Breast epithelium (tissue), 4 donors: ENCODE results near the gene RECQL. TPM values are rescaled to one million over a fixed set of nuclear protein-coding genes. Genes with fewer than 3 reads are reported as not detected.

ENCODE experiments used
- DNase-seq, 2 donors: peaks; one replicate each; pipeline ENCODE4 v3.0.0-alpha.2; 2019; ENCODE audit warnings: low spot score in 2 of 2
- H3K27ac ChIP-seq, 2 donors: fragments of 200-600 bp; sonication (generic) in 1 of 2; one replicate each; pipeline ENCODE4 v1.5.1; 2016 to 2019; ENCODE audit warnings: mild to moderate bottlenecking in 1 of 2
- H3K27me3 ChIP-seq, 2 donors: fragments of 200-600 bp; sonication (generic) in 1 of 2; one replicate each; pipeline versions ENCODE4 v1.5.1 to v1.6.0; 2017 to 2019; ENCODE audit warnings: control low read depth in 1 of 2, mild to moderate bottlenecking in 1 of 2
- H3K36me3 ChIP-seq: fragments of 200-600 bp; one replicate; pipeline ENCODE4 v1.5.1; 2019
- H3K4me1 ChIP-seq, 2 donors: fragments of 200-600 bp; sonication (generic); one replicate each; pipeline ENCODE4 v1.5.1; 2016 to 2019; ENCODE audit warnings: control low read depth in 1 of 2
- H3K4me3 ChIP-seq, 3 donors: fragments of 200-600 bp; sonication (generic); 1 replicate in 2 of 3; 2 replicates in 1 of 3; pipeline ENCODE4 v1.5.1; 2016 to 2019; ENCODE audit warnings: mild to moderate bottlenecking in 3 of 3, moderate library complexity in 2 of 3
- H3K9me3 ChIP-seq, 2 donors: fragments of 200-600 bp; sonication (generic) in 1 of 2; one replicate each; pipeline ENCODE4 v1.5.1; 2016 to 2019; ENCODE audit warnings: control low read depth in 1 of 2
- CTCF ChIP-seq, 3 donors: fragments of 450-650 bp; IDR thresholded peaks; one replicate each; pipeline ENCODE4 v1.5.1; 2016 to 2017; ENCODE audit warnings: antibody characterized with exemption in 3 of 3, mild to moderate bottlenecking in 3 of 3, moderate library complexity in 3 of 3
- POLR2A ChIP-seq: fragments of 450-650 bp; IDR thresholded peaks from one replicate; pipeline ENCODE4 v1.6.1; 2016; ENCODE audit warnings: antibody characterized with exemption, mild to moderate bottlenecking, moderate library complexity
- POLR2AphosphoS5 ChIP-seq, 3 donors: sonication (generic); formaldehyde crosslinking; IDR thresholded peaks; one replicate each; pipeline ENCODE4 v1.6.1; 2017; ENCODE audit warnings: antibody characterized with exemption in 3 of 3
- intact Hi-C: fragments of 100-400 bp; cut with DNase I; formaldehyde crosslinking; loops from one replicate; pipeline ENCODE4 v1.15.1; 2023; ENCODE audit warnings: low total_unique reads
- total RNA-seq, 3 donors: library from RNA; depleted of rRNA; stranded (reverse); fragments of >200 nt; gene quantifications; one replicate each; pipeline ENCODE4 v1.1.0, GENCODE V29; 2016

RECQL gene
- total RNA-seq, 3 donors from 2014 or later, result 33.8 to 46.2 (median 37.0) TPM

GRCh38 chr12:21499765-21500164 lies 1.7 kb downstream of the RECQL start:
- Histone ChIP-seq H3K27me3 (no peaks in the 10 kb centered on the region), H3K9me3 (no peaks in the 10 kb centered on the region), H3K4me1 (peaks cover 0 to 9% of the 10 kb centered on the region in 2 donors), H3K36me3 (no peaks in the 10 kb centered on the region), H3K4me3 (no peak overlapping the region), H3K27ac (no peak overlapping the region)
- DNase-seq, result no peak
- TF ChIP-seq POLR2AphosphoS5 (IDR thresholded peaks at IDR 0.05) (no peak), CTCF (IDR thresholded peaks at IDR 0.05) (no peak), POLR2A (no peak)
- intact Hi-C loops, result no loop called here

- intact Hi-C loops, result no loop called here
- no peak overlapping the region for H3K27ac ChIP-seq
- no peak for DNase-seq
- TF ChIP-seq POLR2AphosphoS5 (IDR thresholded peaks at IDR 0.05), result no peak
- TF ChIP-seq POLR2A, result no peak
- no peak for TF ChIP-seq CTCF (IDR thresholded peaks at IDR 0.05)
- no peaks in the 10 kb centered on the region for H3K27me3 ChIP-seq
- no peaks in the 10 kb centered on the region for H3K4me1 ChIP-seq
- H3K9me3 ChIP-seq, result no peaks in the 10 kb centered on the region
- no peaks in the 10 kb centered on the region for H3K36me3 ChIP-seq
- H3K4me3 ChIP-seq, result no peak overlapping the region
Measured at GRCh38 chr12:21485998-21486397, 15.4 kb downstream of the RECQL start.

- TF ChIP-seq POLR2A, result no peak
- no peak for TF ChIP-seq POLR2AphosphoS5 (IDR thresholded peaks at IDR 0.05)
- no peak for TF ChIP-seq CTCF (IDR thresholded peaks at IDR 0.05)
- Histone ChIP-seq H3K4me3 (no peak overlapping the region), H3K27ac (no peak overlapping the region), H3K9me3 (no peaks in the 10 kb centered on the region), H3K4me1 (no peaks in the 10 kb centered on the region), H3K36me3 (no peaks in the 10 kb centered on the region), H3K27me3 (no peaks in the 10 kb centered on the region)
- no peak for DNase-seq
- intact Hi-C loops, result no loop called here
Measured at GRCh38 chr12:21483531-21483930, 17.9 kb downstream of the RECQL start.

GRCh38 chr12:21478756-21479455 lies 22.5 kb downstream of the RECQL start:
- H3K4me3 ChIP-seq, result no peak overlapping the region
- TF ChIP-seq POLR2AphosphoS5 (IDR thresholded peaks at IDR 0.05), result no peak
- no peak for TF ChIP-seq POLR2A
- no peak for TF ChIP-seq CTCF (IDR thresholded peaks at IDR 0.05)
- no peaks in the 10 kb centered on the region for H3K4me1 ChIP-seq
- no peaks in the 10 kb centered on the region for H3K9me3 ChIP-seq
- intact Hi-C loops, result no loop called here
- DNase-seq, result no peak
- H3K36me3 ChIP-seq, result no peaks in the 10 kb centered on the region
- no peaks in the 10 kb centered on the region for H3K27me3 ChIP-seq
- H3K27ac ChIP-seq, result no peak overlapping the region

GRCh38 chr12:21476949-21477348 lies 24.5 kb downstream of the RECQL start:
- no peak for DNase-seq
- H3K4me1 ChIP-seq, result no peaks in the 10 kb centered on the region
- TF ChIP-seq CTCF (IDR thresholded peaks at IDR 0.05) (no peak), POLR2AphosphoS5 (IDR thresholded peaks at IDR 0.05) (no peak), POLR2A (no peak)
- intact Hi-C loops, result no loop called here
- no peak overlapping the region for H3K27ac ChIP-seq
- no peak overlapping the region for H3K4me3 ChIP-seq
- no peaks in the 10 kb centered on the region for H3K36me3 ChIP-seq
- H3K27me3 ChIP-seq, result no peaks in the 10 kb centered on the region
- H3K9me3 ChIP-seq, result no peaks in the 10 kb centered on the region
